OCI-LY7 (cell line): ENCODE results near the gene TKT. TPM values are rescaled to one million over a fixed set of nuclear protein-coding genes. Genes with fewer than 3 reads are reported as not detected.

Source experiments
- BruUV-seq: library from RNA; stranded (reverse); fragments of 400-500 nt; replicated peaks from 2 replicates; lab custom pipeline; 2021; lab: Mats Ljungman, UMichigan
- CTCF ChIA-PET: fragments of 300-600 bp; sonication (Branson Sonifier 250); formaldehyde crosslinking; loops from one replicate; lab custom pipeline; 2022; ENCODE audit warnings: antibody characterized with exemption; ENCODE audit not compliant: unreplicated experiment; lab: Charles Lee
- POLR2A ChIA-PET: fragments of 300-600 bp; sonication (Branson Sonifier 250); formaldehyde crosslinking; loops from one replicate; lab custom pipeline; 2022; ENCODE audit warnings: antibody characterized with exemption; lab: Charles Lee
- DNase-seq: peaks from one replicate; pipeline ENCODE4 v3.0.0-alpha.2; 2015; ENCODE audit warnings: low spot score
- H2AFZ ChIP-seq: fragments of 200-600 bp; sonication (generic), shearing (Covaris generic); 2 replicates; pipeline ENCODE4 v1.6.1; 2014; ENCODE audit warnings: mild to moderate bottlenecking, antibody characterized with exemption, low read length, moderate library complexity
- H3K27ac ChIP-seq: fragments of 200-600 bp; sonication (generic); 2 replicates; pipeline ENCODE4 v1.5.1; 2014; ENCODE audit warnings: mixed run types, low read depth, mild to moderate bottlenecking, moderate library complexity, low read length, inconsistent platforms; ENCODE audit not compliant: poor library complexity, severe bottlenecking
- H3K36me3 ChIP-seq: fragments of 200-600 bp; sonication (generic); 2 replicates; pipeline ENCODE4 v1.6.1; 2014; ENCODE audit warnings: mild to moderate bottlenecking, antibody characterized with exemption, low read length, moderate library complexity, mixed read lengths; ENCODE audit not compliant: insufficient read depth
- H3K4me1 ChIP-seq: fragments of 200-600 bp; sonication (generic); 2 replicates; pipeline ENCODE4 v1.5.1; 2014; ENCODE audit warnings: mild to moderate bottlenecking, low read length; ENCODE audit not compliant: insufficient read depth, poor library complexity, severe bottlenecking
- H3K4me2 ChIP-seq: fragments of 200-600 bp; sonication (generic); 2 replicates; pipeline ENCODE4 v1.6.1; 2014; ENCODE audit warnings: mild to moderate bottlenecking, low read length
- H3K4me3 ChIP-seq: fragments of 200-600 bp; sonication (generic); 2 replicates; pipeline ENCODE4 v1.5.1; 2014; ENCODE audit warnings: mild to moderate bottlenecking, low read depth, low read length; ENCODE audit not compliant: poor library complexity, severe bottlenecking
- H3K79me2 ChIP-seq: fragments of 200-600 bp; sonication (generic); 2 replicates; pipeline ENCODE4 v1.6.1; 2016; ENCODE audit warnings: low read depth, mild to moderate bottlenecking, low read length, moderate library complexity, mixed read lengths; ENCODE audit not compliant: insufficient read depth
- H3K9me2 ChIP-seq: fragments of 200-600 bp; sonication (generic); 2 replicates; pipeline ENCODE4 v1.6.1; 2016; ENCODE audit warnings: mild to moderate bottlenecking, low read length, mixed read lengths; ENCODE audit not compliant: insufficient read depth
- H3K9me3 ChIP-seq: fragments of 200-600 bp; sonication (generic); 2 replicates; pipeline ENCODE4 v1.6.1; 2014; ENCODE audit warnings: mild to moderate bottlenecking, mixed run types, low read length, mixed read lengths
- H4K20me1 ChIP-seq: fragments of 200-600 bp; sonication (generic); 2 replicates; pipeline ENCODE4 v1.6.1; 2014; ENCODE audit warnings: mild to moderate bottlenecking, antibody characterized with exemption, low read length, moderate library complexity, mixed read lengths; ENCODE audit not compliant: insufficient read depth
- CTCF ChIP-seq: fragments of 200-600 bp; sonication (generic); conservative IDR thresholded peaks from 2 replicates; pipeline ENCODE4 v1.5.1; 2014; ENCODE audit warnings: mild to moderate bottlenecking, antibody characterized with exemption, low read length, moderate library complexity, mixed read lengths
- EZH2phosphoT487 ChIP-seq: fragments of 200-600 bp; sonication (generic); IDR thresholded peaks from 2 replicates; pipeline ENCODE4 v1.6.1; 2018; ENCODE audit warnings: low read depth, borderline replicate concordance, mild to moderate bottlenecking, mixed run types, antibody characterized with exemption, low read length, moderate library complexity, mixed read lengths
- intact Hi-C: fragments of 100-400 bp; cut with micrococcal nuclease; formaldehyde crosslinking; loops from one replicate; pipeline ENCODE4 v1.10.0; 2022; ENCODE audit not compliant: unreplicated experiment
- total RNA-seq, 2 experiments: library from RNA; depleted of rRNA in 1 of 2; stranded (reverse); fragments of >200 nt in 1 of 2; shearing (Covaris generic) in 1 of 2; gene quantifications; 2 replicates each; pipeline ENCODE4 v1.2.3, GENCODE V29; 2014 to 2022

Gene TKT
- total RNA-seq, 2 experiments from 2014 or later, result 325 to 386 TPM

GRCh38 chr3:53247619-53248018 lies 8.2 kb downstream of the TKT start:
- Histone ChIP-seq H3K4me2 (peak overlapping the region; percentile 0; the same call in 1 of the 2 replicates), H3K27ac (no peak overlapping the region), H4K20me1 (peaks cover 43% of the 10 kb centered on the region), H3K4me1 (peaks cover 53% of the 10 kb centered on the region), H2AFZ (no peak overlapping the region), H3K9me2 (no peaks in the 10 kb centered on the region), H3K36me3 (peaks cover 67% of the 10 kb centered on the region), H3K4me3 (no peak overlapping the region), H3K9me3 (no peaks in the 10 kb centered on the region), H3K79me2 (peaks cover 100% of the 10 kb centered on the region)
- ChIA-PET CTCF (no interaction called here), POLR2A (interaction anchor here (0.7 to 1.7 kb wide), 4 partner anchors 98 to 310 kb away, joined by 4 to 5 read pairs (median 4); partner anchors contain the start of gene DCP1A)
- no peak for DNase-seq
- BruUV-seq, result no TSS peak
- intact Hi-C loops, result no loop called here
- TF ChIP-seq EZH2phosphoT487 (no peak), CTCF (no peak)

GRCh38 chr3:53244271-53244670 lies 11.6 kb downstream of the TKT start:
- CTCF ChIA-PET, result no interaction called here
- POLR2A ChIA-PET, result no interaction called here

More at GRCh38 chr3:53244271-53244670, 11.6 kb downstream of the TKT start:
- no peak for DNase-seq
- BruUV-seq, result no TSS peak
- no peaks in the 10 kb centered on the region for H3K9me3 ChIP-seq
- no peak for TF ChIP-seq EZH2phosphoT487
- TF ChIP-seq CTCF, result no peak
- no peak overlapping the region for H2AFZ ChIP-seq
- H3K9me2 ChIP-seq, result no peaks in the 10 kb centered on the region
- H3K4me3 ChIP-seq, result no peak overlapping the region
- H3K36me3 ChIP-seq, result peaks cover 83% of the 10 kb centered on the region
- peaks cover 19% of the 10 kb centered on the region for H3K4me1 ChIP-seq
- H3K27ac ChIP-seq, result no peak overlapping the region
- H3K4me2 ChIP-seq, result no peak overlapping the region
- H4K20me1 ChIP-seq, result peaks cover 32% of the 10 kb centered on the region
- peaks cover 77% of the 10 kb centered on the region for H3K79me2 ChIP-seq
- intact Hi-C loops, result no loop called here
